HG02678 (cell line): ENCODE measurements around the gene TIGIT.
"Not testable (repeated sequence)": the region's sequence is repeated elsewhere in the genome, so short reads cannot be mapped to it uniquely, and the experiment has no call there.

ENCODE experiments used
- ATAC-seq: cut with Tn5 transposase; IDR thresholded peaks from one replicate; pipeline ENCODE4 v1.9.1; 2021; ENCODE audit warnings: mild to moderate bottlenecking, moderate library complexity; ENCODE audit not compliant: unreplicated experiment

TIGIT gene

GRCh38 chr3:114293838-114294535, at the start of gene TIGIT:
TSS of gene TIGIT (plus strand) at chr3:114294028. CDS start at chr3:114294062, 34 bp downstream.
- no peak for ATAC-seq

DNA sequence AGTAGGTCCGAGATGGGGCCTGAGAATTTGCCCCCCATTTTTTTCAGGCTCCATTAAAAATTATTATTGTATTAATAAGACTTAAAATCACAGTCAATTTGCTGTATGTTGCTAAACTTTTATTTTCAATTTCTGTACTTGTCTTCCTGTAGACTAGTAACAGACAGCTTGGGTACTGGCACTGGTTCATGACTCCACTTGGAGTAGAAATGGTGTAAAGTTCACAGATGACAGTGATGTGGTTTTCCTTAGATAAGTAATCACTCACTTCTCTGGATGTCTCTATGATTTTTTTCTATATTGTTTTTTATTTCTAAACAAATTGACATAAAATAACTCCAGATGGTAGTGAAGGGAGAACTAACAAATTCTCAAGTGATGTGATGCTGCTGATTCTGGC, 40.9 kb upstream of the TIGIT start:
- ATAC-seq = no peak

GRCh38 chr3:114253505-114253904, 40.3 kb upstream of the TIGIT start:
- no peak for ATAC-seq

DNA sequence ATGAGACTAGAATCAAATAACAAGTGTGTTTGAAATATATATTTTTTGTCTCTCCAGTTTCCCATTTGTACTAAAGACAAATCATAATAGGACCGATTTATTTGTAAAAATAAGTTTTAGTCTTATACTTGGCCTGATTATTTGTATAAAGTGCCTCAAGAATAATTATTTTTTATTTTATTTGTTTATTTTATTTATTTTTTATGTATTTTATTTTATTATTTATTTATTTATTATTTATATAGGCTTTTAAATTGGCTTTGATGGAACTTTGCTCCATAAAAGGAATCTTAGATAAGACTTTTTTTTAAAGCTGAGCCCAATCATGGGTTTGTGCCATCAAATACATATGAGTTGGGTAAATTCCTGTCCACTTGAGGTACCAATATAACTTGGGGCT, 34.3 kb upstream of the TIGIT start:
- no peak for ATAC-seq

- no peak for ATAC-seq
Observed at GRCh38 chr3:114260152-114260551, 33.7 kb upstream of the TIGIT start.

GRCh38 chr3:114270019-114270418, 23.8 kb upstream of the TIGIT start:
- no peak for ATAC-seq

- no peak for ATAC-seq
Observed at GRCh38 chr3:114272271-114272670, 21.6 kb upstream of the TIGIT start.

DNA sequence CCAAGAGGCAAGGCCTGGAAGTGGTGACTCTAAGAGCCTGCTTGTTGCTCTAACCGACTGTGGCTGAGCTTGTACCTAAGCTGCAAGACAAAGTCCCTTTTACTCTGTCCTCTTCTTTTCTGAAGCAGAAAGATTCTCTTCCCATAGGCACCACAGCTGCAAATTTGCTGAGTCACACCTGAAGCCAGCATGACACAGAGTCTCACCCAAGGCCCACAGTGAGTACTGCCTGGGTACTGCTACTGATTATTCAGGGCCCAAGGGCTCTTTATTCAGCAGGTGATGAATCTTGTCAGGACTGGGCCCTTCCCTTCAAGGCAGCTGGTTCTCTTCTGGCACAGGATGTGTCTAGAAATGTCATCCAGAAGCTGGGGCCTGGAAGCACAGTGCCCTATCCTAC, 18.9 kb upstream of the TIGIT start:
- no peak for ATAC-seq

GRCh38 chr3:114276856-114277255, 17.0 kb upstream of the TIGIT start:
- not testable (repeated sequence) for ATAC-seq

DNA sequence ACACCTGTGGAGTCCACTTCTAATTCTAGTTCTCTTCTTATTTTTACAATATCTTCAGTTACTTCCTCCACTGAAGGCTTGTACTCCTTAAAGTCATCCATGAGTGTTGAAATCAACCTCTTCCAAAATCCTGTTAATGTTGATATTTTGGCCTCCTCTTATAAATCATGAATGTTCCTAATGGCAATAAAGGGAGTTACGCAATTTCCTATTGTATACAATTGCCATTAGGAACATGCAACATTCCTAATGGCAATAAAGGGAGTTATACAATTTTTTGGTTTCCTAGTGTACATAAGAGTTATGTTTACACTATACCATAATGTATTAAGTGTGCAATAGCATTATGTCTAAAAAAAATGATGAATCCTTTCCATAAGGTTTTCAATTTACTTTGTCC, 9.2 kb upstream of the TIGIT start:
- no peak for ATAC-seq

GRCh38 chr3:114285648-114286230, 8.1 kb upstream of the TIGIT start:
- no peak for ATAC-seq

DNA sequence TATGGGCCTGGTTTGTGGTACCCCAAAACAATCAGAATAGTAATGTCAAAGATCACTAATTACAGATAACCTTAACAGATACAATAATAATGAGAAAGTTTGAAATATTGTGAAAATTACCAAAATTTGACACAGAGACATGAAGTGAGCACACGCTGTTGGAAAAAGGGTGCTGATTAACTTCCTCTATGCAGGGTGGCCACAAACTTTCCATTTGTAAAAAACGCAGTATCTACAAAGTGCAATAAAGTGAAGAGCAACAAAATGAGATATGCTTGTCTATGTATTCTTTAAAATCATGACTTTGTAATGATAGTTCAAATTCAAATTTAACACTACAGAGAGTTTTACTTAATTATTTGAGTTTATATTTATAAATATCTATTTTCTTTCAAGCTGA, 7.6 kb upstream of the TIGIT start:
- no peak for ATAC-seq

DNA sequence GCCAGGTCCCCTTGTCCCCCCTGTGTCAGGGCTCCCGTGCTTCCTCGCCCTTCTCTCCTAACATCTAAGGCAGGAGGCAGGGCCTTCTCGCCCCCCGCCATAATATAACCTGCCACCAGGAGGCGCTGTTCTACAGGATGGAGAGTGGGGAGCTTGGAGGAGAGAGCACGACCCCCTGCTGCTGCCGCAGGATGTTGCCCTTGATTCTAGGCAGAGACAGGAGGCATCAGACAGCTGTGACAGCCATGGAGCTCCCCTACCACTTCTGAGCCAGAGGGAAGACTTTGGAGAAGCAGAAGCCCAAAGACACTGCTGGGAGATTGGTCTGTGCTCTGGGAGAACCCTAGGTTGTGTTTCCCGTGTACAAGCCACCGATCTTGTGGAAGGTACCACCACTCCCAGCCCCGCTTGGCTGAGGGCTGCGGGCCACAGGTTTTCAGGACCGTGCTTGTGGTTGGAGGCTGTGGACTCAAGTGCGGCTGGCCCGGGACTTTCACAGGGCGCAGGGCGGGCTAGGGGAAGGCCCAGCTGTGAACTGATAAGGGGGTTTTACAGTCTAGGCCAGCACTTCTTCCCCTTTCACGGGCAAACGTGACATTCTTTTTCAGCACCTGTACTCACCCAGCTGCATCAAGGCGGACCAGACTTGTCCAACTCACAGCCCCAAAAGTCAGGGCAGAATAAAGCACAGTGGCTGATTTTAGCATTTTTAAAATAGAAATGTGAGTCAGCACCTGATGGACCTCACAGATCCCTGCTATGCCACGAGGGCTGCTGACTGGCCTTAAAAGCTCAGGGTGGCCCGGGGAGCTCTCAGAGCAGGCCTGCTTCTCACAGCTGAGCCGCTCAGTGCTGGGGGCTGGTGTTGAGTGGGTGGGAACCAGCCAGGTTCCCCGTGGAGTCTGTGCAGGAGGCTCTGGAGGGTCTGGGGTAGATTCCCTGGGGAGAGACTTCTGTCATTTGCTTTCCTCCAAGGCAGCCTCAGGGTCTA, 2.6 kb upstream of the TIGIT start:
- ATAC-seq = peak; percentile 93

DNA sequence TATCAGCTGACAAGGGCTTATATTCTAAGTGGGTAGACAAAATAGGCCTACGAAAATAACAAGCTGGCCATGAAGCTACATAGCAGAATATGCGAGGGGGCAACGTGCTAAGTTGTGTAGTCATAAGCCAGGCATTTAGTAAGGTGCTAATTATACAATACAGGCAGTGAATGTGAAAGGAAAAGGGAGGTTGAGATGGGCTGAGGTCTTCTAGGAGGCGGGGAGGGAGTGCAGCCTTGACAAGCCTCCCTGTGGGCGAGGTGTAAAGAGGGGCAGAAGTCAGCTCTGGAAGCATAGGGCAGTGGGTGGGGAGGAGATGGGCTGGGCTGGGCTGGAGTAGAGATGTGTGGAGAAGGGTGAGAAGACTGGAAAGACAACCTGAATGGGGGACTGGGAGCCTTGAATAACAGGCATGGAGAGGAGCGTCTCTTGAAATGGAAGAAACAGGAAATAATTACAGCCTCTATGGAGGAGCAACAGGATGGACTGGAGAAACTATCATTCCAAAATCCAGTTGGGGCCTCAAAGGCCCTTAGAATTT, 1.2 kb downstream of the TIGIT start:
- no peak for ATAC-seq

GRCh38 chr3:114295946-114296345, 2.1 kb downstream of the TIGIT start:
- ATAC-seq = no peak

- no peak for ATAC-seq
Observed at GRCh38 chr3:114299421-114299820, 5.6 kb downstream of the TIGIT start.

DNA sequence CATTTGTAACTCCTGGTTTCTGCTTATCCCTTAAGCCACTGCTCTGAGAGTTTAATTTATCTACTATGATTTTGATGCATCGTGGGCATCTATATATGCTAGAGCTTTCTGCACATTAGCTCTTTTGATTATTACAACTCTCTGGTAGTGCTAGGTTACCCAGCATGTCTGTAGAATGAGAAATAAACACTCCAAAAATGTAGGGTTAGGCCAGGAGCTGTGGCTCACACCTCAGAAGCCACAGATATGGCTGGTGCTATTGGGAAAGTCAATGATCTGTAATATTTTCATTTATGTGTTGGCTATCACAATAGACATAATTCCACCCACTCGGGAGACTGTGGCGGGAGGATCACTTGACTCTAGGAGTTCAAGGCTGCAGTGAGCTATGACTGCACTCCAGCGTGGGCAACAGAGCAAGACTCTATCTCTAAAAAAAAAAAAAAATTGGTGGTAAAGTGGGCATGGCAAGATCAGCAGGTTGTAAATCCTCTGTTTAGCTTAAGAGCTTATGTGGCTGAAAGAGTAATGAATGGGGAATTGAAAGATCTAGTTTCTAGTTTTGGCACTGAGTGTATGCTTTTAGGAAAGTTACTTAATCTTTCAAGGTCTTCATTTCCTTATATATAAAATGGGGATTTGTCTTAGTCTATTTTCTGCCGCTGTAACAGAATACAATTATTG, 6.3 kb downstream of the TIGIT start:
- ATAC-seq = peak; percentile 56

DNA sequence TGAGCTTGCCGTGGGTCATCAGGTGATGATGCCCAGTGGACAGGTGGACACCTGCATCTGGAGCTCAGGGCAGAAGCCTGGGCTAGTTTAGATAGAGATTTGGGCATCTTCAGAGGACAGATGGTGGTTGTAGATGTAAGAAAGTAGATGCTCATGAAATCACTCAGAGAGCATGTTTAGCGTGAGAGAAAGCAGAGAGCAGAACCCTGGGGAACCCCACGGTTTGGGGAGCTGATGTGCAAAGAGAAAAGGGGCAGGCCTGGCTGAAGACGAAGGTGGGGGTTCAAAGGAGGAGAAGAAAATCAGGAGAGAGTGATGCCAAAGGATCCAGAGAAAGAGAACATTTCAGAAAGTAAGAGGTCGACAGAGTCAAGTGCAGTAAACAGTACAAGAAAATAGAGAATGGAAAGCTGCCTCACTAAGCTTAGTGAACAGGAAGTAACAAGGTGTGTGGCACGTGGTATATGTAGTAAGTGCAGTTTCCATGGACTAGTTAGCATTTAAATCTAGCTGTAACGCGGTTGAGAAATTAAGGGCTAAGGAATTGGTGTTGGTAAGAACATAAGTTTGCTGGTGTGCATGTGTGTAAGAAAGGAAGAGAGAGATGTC, 13.5 kb downstream of the TIGIT start:
- ATAC-seq = peak; percentile 54

DNA sequence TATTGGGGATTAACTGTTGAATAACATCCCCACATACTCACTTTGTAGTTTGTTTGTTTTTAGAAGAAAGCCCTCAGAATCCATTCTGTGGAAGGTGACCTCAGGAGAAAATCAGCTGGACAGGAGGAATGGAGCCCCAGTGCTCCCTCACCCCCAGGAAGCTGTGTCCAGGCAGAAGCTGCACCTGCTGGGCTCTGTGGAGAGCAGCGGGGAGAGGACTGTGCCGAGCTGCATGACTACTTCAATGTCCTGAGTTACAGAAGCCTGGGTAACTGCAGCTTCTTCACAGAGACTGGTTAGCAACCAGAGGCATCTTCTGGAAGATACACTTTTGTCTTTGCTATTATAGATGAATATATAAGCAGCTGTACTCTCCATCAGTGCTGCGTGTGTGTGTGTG, 14.0 kb downstream of the TIGIT start:
- no peak for ATAC-seq

- ATAC-seq = peak; percentile 1
Observed at GRCh38 chr3:114308377-114308776, 14.5 kb downstream of the TIGIT start.
